NCI-H1105 (cell line): ENCODE measurements around the gene BABAM1.

Experiments
- DNase-seq: peaks from one replicate; lab custom pipeline; 2025; lab: John Stamatoyannopoulos, UW

BABAM1 gene

GRCh38 chr19:17324357-17325114, 57.3 kb downstream of the BABAM1 start:
- DNase-seq = no peak

GRCh38 chr19:17325133-17325532, 57.9 kb downstream of the BABAM1 start:
- no peak for DNase-seq

DNA sequence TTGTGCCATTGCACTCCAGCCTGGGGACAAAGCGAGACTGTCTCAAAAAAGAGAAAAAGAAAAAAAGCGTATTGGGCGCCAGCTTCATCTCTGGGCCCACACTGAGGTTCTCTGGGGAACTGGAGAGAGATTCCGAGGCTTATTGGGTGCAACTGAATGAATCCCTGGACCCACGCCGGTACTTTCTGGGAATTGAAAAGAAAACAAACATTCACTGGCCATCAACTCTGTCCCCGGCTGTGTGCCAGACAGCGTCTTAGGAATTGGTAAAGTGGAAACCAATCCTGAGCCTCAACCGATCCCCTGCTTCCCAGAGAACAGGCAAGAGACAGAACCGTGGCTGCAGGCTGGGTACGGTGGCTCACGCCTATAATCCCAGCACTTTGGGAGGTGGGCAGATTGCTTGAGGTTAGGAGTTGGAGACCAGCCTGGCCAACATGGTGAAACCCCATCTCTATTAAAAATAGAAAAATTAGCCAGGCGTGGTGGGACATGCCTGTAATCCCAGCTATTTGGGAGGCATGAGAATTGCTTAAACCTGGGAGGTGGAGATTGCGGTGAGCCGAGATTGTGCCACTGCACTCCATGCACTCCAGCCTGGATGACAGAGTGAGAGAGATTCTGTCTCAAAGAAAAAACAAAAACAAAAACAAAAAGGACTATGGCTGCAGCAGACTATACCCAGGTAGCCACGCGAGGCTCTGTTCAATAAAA, 58.8 kb downstream of the BABAM1 start:
- DNase-seq = no peak

GRCh38 chr19:17326595-17326966, 59.3 kb downstream of the BABAM1 start:
- DNase-seq = no peak

DNA sequence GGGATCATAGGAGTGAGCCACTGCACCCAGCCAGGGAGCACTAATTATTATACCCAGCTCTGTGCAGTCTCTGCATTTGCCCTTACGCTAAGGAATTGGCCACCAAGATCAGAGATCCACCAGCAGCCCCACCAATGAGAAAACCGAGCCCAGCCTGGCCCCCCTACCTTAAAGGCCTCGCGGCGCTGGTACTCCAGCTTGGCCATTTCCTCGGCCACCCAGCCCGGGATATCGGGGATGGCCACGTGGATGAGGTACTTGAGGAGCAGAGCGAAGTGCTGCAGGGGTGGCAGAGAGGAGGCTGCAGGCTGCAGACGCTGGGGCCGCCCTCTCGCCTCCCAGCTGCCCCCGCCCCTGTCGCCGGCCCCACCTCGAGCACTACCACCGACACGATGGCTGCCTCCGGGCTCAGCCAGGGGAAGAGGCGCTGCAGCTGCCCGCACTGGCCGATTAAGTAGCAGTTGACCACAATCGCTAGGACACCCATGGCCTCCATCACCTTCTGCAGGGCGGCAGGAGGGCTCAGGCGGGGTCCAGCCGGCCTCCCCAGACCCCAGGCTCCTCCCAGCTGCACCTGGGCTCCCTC, 59.9 kb downstream of the BABAM1 start:
- no peak for DNase-seq

GRCh38 chr19:17327654-17328516, 60.6 kb downstream of the BABAM1 start:
- peak; percentile 33 for DNase-seq
